Spleen (tissue), 11 donors: ENCODE measurements around the gene RBM20. TPM values are rescaled to one million over a fixed set of nuclear protein-coding genes. Genes with fewer than 3 reads are reported as not detected.

Experiments used
- DNase-seq: peaks from one replicate; pipeline ENCODE4 v3.0.0-alpha.2; 2020
- H3K27ac ChIP-seq, 8 donors: fragments of 200-600 bp; sonication (generic) in 7 of 8; 1 replicate in 4 of 8; 2 replicates in 4 of 8; pipeline versions ENCODE4 v1.5.0 to v1.8.0; 2016 to 2021; ENCODE audit warnings: inconsistent platforms in 4 of 8, mild to moderate bottlenecking in 4 of 8, moderate library complexity in 1 of 8
- H3K27me3 ChIP-seq, 7 donors: fragments of 200-600 bp; sonication (generic) in 6 of 7; replicated peaks in 1 of 7; 1 replicate in 4 of 7; 2 replicates in 3 of 7; pipeline versions ENCODE4 v1.5.0 to v1.8.0; 2016 to 2021; ENCODE audit warnings: inconsistent platforms in 3 of 7, mild to moderate bottlenecking in 1 of 7
- H3K36me3 ChIP-seq, 6 donors: fragments of 200-600 bp; sonication (generic) in 5 of 6; 1 replicate in 4 of 6; 2 replicates in 2 of 6; pipeline versions ENCODE4 v1.5.0 to v1.8.0; 2016 to 2021; ENCODE audit warnings: inconsistent platforms in 2 of 6
- H3K4me1 ChIP-seq, 6 donors: fragments of 200-600 bp; sonication (generic) in 5 of 6; 1 replicate in 3 of 6; 2 replicates in 3 of 6; pipeline versions ENCODE4 v1.5.0 to v1.8.0; 2016 to 2021; ENCODE audit warnings: inconsistent platforms in 3 of 6
- H3K4me3 ChIP-seq, 8 donors: fragments of 200-600 bp; sonication (generic) in 7 of 8; 1 replicate in 4 of 8; 2 replicates in 4 of 8; pipeline versions ENCODE4 v1.5.0 to v1.8.0; 2016 to 2021; ENCODE audit warnings: inconsistent platforms in 4 of 8, mild to moderate bottlenecking in 4 of 8, moderate library complexity in 2 of 8
- H3K9me3 ChIP-seq, 8 donors: fragments of 200-600 bp; sonication (generic) in 7 of 8; 1 replicate in 4 of 8; 2 replicates in 4 of 8; pipeline versions ENCODE4 v1.5.0 to v1.8.0; 2016 to 2021; ENCODE audit warnings: inconsistent platforms in 4 of 8
- CTCF ChIP-seq, 11 experiments: fragments of 200-600 bp in 7 of 11; fragments of 450-650 bp in 4 of 11; sonication (generic) in 4 of 11; IDR thresholded peaks in 8 of 11; conservative IDR thresholded peaks in 3 of 11; 1 replicate in 7 of 11; 2 replicates in 4 of 11; pipeline versions ENCODE4 v1.4.0 to v1.8.0; 2016 to 2021; ENCODE audit warnings: antibody characterized with exemption in 11 of 11, inconsistent platforms in 4 of 11, mild to moderate bottlenecking in 1 of 11
- POLR2A ChIP-seq, 3 donors: fragments of 450-650 bp; IDR thresholded peaks; one replicate each; pipeline ENCODE4 v1.5.1; 2017; ENCODE audit warnings: antibody characterized with exemption in 3 of 3, mild to moderate bottlenecking in 1 of 3
- POLR2AphosphoS5 ChIP-seq, 3 donors: sonication (generic); formaldehyde crosslinking; IDR thresholded peaks; one replicate each; pipeline ENCODE4 v1.5.1; 2017; ENCODE audit warnings: antibody characterized with exemption in 3 of 3
- WGBS, 5 donors: extraction: QIAGEN DNeasy Blood & Tissue Kit in 3 of 5; methylation state at CpG; one replicate each; pipeline versions ENCODE4 v1.1.5 to v1.1.7; 2013 to 2018; 5-methylcytosine and 5-hydroxymethylcytosine counted together
- intact Hi-C: fragments of 100-400 bp; cut with DNase I; formaldehyde crosslinking; loops from one replicate; pipeline ENCODE4 v1.15.0; 2023; ENCODE audit warnings: low total_unique reads
- polyA plus RNA-seq, 3 donors: library from polyadenylated mRNA; stranded (reverse); fragments of 200-250 nt; gene quantifications; one replicate each; pipeline ENCODE4 v1.2.1, GENCODE V29; 2013
- total RNA-seq, 7 donors: library from RNA; depleted of rRNA in 3 of 7; stranded (reverse); fragments of >200 nt in 3 of 7; fragmentation: NEBNext Ultra II Directional in 4 of 7; extraction: Animal tissue kit (Norgen Biotek cat#: 25700) in 4 of 7; gene quantifications; one replicate each; pipeline versions ENCODE4 v1.1.0 to v1.2.1, GENCODE V29; 2016 to 2021
- donor health status: healthy with polysubstance abuse.
- donor health status: DM: no; HTN: no; CAD: no; lungs with moderate emphysema.
- donor health status: DM: no; HTN: no; CAD: no.
- donor health status: Bipolar disorder and iron deficiency.
- donor health status: healthy.
- donor health status: DM: no; HTN: no; CAD: no.
- donor health status: DM: yes; HTN: yes; CAD: no.

Gene RBM20
- total and polyA plus RNA-seq, 10 donors, result 0.04 to 0.72 (median 0.29) TPM; not detected in 1

DNA sequence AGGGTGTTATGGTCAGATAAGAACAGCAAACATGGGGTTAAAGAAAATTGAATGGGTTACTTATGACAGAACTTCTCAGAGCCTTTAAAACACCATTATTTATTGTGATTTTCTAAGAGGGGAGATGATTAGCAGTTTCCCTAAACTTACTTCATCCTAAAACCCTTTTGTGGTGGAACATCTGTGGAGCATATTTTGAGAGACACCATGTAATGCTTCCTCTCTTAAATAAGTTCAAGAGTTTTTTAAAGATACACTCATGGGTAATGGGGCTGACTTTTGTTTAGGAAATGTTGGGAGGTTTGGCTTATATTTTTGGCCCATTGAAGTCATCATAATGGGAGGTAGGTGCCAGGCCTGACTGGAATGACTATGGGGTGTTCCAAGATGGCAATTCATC, 219.2 kb downstream of the RBM20 start:
- Histone ChIP-seq H3K36me3 (no peaks in the 10 kb centered on the region), H3K4me1 (peaks cover 90 to 100% (median 99%) of the 10 kb centered on the region in 6 donors)
- intact Hi-C loops, result no loop called here

GRCh38 chr10:110863956-110864355, 219.8 kb downstream of the RBM20 start:
- intact Hi-C loops, result no loop called here
- 68 to 90% (median 84%) methylated on average over 2 of the region's 2 CpGs for WGBS, 5 donors
- no peaks in the 10 kb centered on the region for H3K36me3 ChIP-seq
- peaks cover 90 to 100% (median 99%) of the 10 kb centered on the region in 6 donors for H3K4me1 ChIP-seq
- peak overlapping the region; percentile 61 to 100 (median 99) for H3K27ac ChIP-seq
- no peak for TF ChIP-seq CTCF (IDR thresholded peaks at IDR 0.05 in 8 of 11, conservative IDR thresholded peaks at IDR 0.05 in 3 of 11)
- peak overlapping the region in 1 of 8 donors; percentile 56 for H3K4me3 ChIP-seq
- DNase-seq, result no peak
- no peaks in the 10 kb centered on the region for H3K9me3 ChIP-seq
- no peaks in the 10 kb centered on the region for H3K27me3 ChIP-seq

More for the DNA sequence above, 219.2 kb downstream of the RBM20 start:
- Histone ChIP-seq H3K4me3 (no peak overlapping the region), H3K9me3 (no peaks in the 10 kb centered on the region), H3K27me3 (no peaks in the 10 kb centered on the region), H3K27ac (peak overlapping the region; percentile 61 to 100 (median 99))
- TF ChIP-seq CTCF (IDR thresholded peaks at IDR 0.05 in 8 of 11, conservative IDR thresholded peaks at IDR 0.05 in 3 of 11) (no peak), POLR2A (IDR thresholded peaks at IDR 0.05) (no peak), POLR2AphosphoS5 (IDR thresholded peaks at IDR 0.05) (no peak)
- DNase-seq, result no peak

GRCh38 chr10:110864662-110865140, 220.6 kb downstream of the RBM20 start:
- intact Hi-C loops, result no loop called here
- H3K27me3 ChIP-seq, result no peaks in the 10 kb centered on the region
- H3K36me3 ChIP-seq, result no peaks in the 10 kb centered on the region
- no peak for DNase-seq
- no peaks in the 10 kb centered on the region for H3K9me3 ChIP-seq
- TF ChIP-seq CTCF (IDR thresholded peaks at IDR 0.05 in 8 of 11, conservative IDR thresholded peaks at IDR 0.05 in 3 of 11) (no peak), POLR2AphosphoS5 (IDR thresholded peaks at IDR 0.05) (peak in 1 of 3 donors; percentile 82), POLR2A (IDR thresholded peaks at IDR 0.05) (no peak)
- 16 to 26% (median 23%) methylated on average over 6 of the region's 6 CpGs for WGBS, 5 donors
- peak overlapping the region in 1 of 8 donors; percentile 56 for H3K4me3 ChIP-seq
- H3K27ac ChIP-seq, result peak overlapping the region; percentile 61 to 100 (median 99)
- peaks cover 85 to 100% (median 99%) of the 10 kb centered on the region in 6 donors for H3K4me1 ChIP-seq

GRCh38 chr10:110865186-110865808, 221.2 kb downstream of the RBM20 start:
- Histone ChIP-seq H3K27ac (peak overlapping the region; percentile 61 to 100 (median 99)), H3K4me1 (peaks cover 85 to 100% (median 99%) of the 10 kb centered on the region in 6 donors), H3K36me3 (no peaks in the 10 kb centered on the region), H3K9me3 (no peaks in the 10 kb centered on the region), H3K27me3 (no peaks in the 10 kb centered on the region), H3K4me3 (peak overlapping the region in 2 of 8 donors; percentile 0 to 56)
- TF ChIP-seq POLR2AphosphoS5 (IDR thresholded peaks at IDR 0.05) (no peak), CTCF (IDR thresholded peaks at IDR 0.05 in 8 of 11, conservative IDR thresholded peaks at IDR 0.05 in 3 of 11) (no peak), POLR2A (IDR thresholded peaks at IDR 0.05) (no peak)
- 35 to 47% (median 37%) methylated on average over 6 of the region's 6 CpGs for WGBS, 5 donors
- DNase-seq, result no peak
- intact Hi-C loops, result no loop called here
